RWPE2 (cell line): ENCODE data around the gene PHIP.
"Not testable (repeated sequence)": the region's sequence is repeated elsewhere in the genome, so short reads cannot be mapped to it uniquely, and the experiment has no call there.

Source experiments
- ATAC-seq: fragments of 200-7000 bp; cut with Tn5 transposase; 3 replicates; pipeline ENCODE4 v1.9.1; 2021; ENCODE audit warnings: low read depth
- DNase-seq: peaks from one replicate; pipeline ENCODE4 v3.0.0-alpha.2; 2020; ENCODE audit warnings: low spot score
- H3K27ac ChIP-seq: fragments of 450-650 bp; 2 replicates; pipeline ENCODE4 v1.5.1; 2017; ENCODE audit warnings: mild to moderate bottlenecking; ENCODE audit not compliant: poor library complexity, severe bottlenecking
- H3K27me3 ChIP-seq: fragments of 250-450 bp; sonication (Bioruptor Pico); 2 replicates; pipeline ENCODE4 v1.5.1; 2021; ENCODE audit warnings: mild to moderate bottlenecking, moderate library complexity; ENCODE audit not compliant: insufficient read depth, poor library complexity, severe bottlenecking
- H3K36me3 ChIP-seq: fragments of 250-450 bp; sonication (Bioruptor Pico); 2 replicates; pipeline ENCODE4 v1.5.1; 2020; ENCODE audit warnings: low read depth, mild to moderate bottlenecking, moderate library complexity
- H3K4me1 ChIP-seq: fragments of 250-450 bp; sonication (Bioruptor Pico); 2 replicates; pipeline ENCODE4 v1.5.1; 2021; ENCODE audit warnings: mild to moderate bottlenecking, moderate library complexity; ENCODE audit not compliant: insufficient read depth, poor library complexity, severe bottlenecking
- H3K4me3 ChIP-seq: fragments of 250-450 bp; sonication (Bioruptor Pico); 2 replicates; pipeline ENCODE4 v1.5.1; 2021; ENCODE audit warnings: mild to moderate bottlenecking, moderate library complexity; ENCODE audit not compliant: severe bottlenecking
- H3K9me3 ChIP-seq: fragments of 250-450 bp; sonication (Bioruptor Pico); 2 replicates; pipeline ENCODE4 v1.5.1; 2021; ENCODE audit warnings: mild to moderate bottlenecking, moderate library complexity; ENCODE audit not compliant: severe bottlenecking
- TF ChIP-seq, protein P1 (sequence below): fragments of 450-650 bp; IDR thresholded peaks from one replicate; pipeline ENCODE4 v1.5.1; 2017; ENCODE audit warnings: mild to moderate bottlenecking, moderate library complexity; ENCODE audit not compliant: poor library complexity, severe bottlenecking

The PHIP gene

DNA sequence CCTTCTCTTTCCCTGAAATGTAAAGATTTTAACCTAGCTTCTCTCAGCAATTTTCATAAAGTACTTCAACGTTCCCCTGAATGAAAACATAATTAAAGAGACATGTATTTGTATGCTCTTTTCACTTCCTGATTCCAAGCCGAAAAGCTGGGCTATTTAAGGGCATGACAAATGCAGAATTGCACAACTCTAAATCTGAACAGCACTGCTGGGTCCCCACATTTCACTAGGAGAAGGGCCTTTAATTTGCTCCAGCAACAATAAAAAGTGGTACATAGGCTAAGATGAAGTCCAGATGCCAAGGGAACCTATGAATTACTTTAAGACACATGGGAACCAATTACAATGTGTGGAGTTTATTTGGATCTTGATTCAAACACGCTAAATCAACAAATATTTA, 168.7 kb downstream of the PHIP start:
- TF ChIP-seq, protein P1, sequence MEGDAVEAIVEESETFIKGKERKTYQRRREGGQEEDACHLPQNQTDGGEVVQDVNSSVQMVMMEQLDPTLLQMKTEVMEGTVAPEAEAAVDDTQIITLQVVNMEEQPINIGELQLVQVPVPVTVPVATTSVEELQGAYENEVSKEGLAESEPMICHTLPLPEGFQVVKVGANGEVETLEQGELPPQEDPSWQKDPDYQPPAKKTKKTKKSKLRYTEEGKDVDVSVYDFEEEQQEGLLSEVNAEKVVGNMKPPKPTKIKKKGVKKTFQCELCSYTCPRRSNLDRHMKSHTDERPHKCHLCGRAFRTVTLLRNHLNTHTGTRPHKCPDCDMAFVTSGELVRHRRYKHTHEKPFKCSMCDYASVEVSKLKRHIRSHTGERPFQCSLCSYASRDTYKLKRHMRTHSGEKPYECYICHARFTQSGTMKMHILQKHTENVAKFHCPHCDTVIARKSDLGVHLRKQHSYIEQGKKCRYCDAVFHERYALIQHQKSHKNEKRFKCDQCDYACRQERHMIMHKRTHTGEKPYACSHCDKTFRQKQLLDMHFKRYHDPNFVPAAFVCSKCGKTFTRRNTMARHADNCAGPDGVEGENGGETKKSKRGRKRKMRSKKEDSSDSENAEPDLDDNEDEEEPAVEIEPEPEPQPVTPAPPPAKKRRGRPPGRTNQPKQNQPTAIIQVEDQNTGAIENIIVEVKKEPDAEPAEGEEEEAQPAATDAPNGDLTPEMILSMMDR = no peak
- Histone ChIP-seq H3K36me3 (no peaks in the 10 kb centered on the region), H3K27ac (no peak overlapping the region), H3K4me1 (peaks cover 13% of the 10 kb centered on the region), H3K27me3 (no peaks in the 10 kb centered on the region), H3K4me3 (no peak overlapping the region), H3K9me3 (no peaks in the 10 kb centered on the region)
- DNase-seq (no peak), ATAC-seq (no peak)

DNA sequence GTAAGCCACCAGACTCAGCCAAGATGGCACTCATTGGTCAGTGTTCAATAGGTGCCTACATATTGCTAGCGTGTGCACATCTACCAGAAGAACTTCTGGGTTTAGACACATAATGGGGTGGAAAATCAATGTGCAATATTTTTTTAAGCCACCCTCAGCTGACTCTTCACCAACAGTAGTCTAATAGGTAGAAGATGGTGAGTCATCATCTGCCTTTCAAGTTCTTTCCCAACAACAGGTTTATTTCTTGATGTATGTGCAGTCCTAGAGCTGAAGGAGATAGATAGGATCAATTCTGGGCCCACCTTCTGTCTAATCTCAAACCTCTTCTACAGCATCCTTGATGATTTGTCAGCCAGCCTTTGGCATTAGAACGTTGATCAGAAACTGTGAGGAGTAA, 169.4 kb downstream of the PHIP start:
- ATAC-seq = peak; percentile 32; the same call in 1 of the 3 replicates
- DNase-seq = no peak
- Histone ChIP-seq H3K27ac (no peak overlapping the region), H3K27me3 (no peaks in the 10 kb centered on the region), H3K9me3 (no peaks in the 10 kb centered on the region), H3K36me3 (no peaks in the 10 kb centered on the region), H3K4me1 (peaks cover 13% of the 10 kb centered on the region), H3K4me3 (no peak overlapping the region)
- TF ChIP-seq, protein P1 = no peak

DNA sequence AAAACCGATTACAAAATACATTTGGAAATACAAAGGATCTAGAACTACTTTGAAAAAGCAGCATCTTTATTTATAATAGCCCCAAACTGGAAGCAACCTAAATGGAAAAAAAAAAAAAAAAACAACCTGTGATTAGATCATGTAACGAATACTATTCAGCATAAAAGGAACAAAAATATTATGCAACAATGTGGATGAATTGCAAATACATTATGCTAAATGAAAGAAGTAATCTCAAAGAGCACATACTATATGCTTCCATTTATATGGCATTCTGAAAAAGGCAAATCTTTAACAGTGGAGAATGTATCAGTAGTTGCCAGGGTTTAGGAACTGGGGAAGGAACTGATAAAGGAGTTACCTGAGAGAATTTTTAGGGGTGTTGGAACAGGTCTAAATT, 181.8 kb downstream of the PHIP start:
- Histone ChIP-seq H3K27me3 (no peaks in the 10 kb centered on the region), H3K27ac (no peak overlapping the region), H3K4me3 (no peak overlapping the region), H3K4me1 (no peaks in the 10 kb centered on the region), H3K9me3 (no peaks in the 10 kb centered on the region), H3K36me3 (no peaks in the 10 kb centered on the region)
- ATAC-seq (no peak), DNase-seq (no peak)
- TF ChIP-seq, protein P1 = no peak

DNA sequence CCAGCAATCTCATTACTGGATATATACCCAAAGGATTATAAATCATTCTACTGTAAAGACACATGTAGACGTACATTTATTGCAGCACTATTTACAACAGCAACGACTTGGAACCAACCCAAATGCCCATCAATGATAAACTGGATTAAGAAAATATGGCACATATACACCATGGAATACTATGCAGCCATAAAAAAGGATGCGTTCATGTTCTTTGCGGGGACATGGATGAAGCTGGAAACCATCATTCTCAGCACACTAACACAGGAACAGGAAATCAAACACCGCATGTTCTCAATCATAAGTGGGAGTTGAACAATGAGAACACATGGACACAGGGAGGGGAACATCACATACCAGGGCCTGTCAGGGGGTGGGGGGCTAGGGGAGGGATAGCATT, 188.2 kb downstream of the PHIP start:
- not testable (repeated sequence) for H3K4me1 ChIP-seq, H3K9me3 ChIP-seq, H3K36me3 ChIP-seq, ATAC-seq, H3K4me3 ChIP-seq, DNase-seq, H3K27ac ChIP-seq, H3K27me3 ChIP-seq
